Stimulated activated naive CD8-positive, alpha-beta T cell treated with anti-CD3 and anti-CD28 coated beads, Interleukin-15, Interleukin-2, amounts not matched to agents 100 ng/mL and 50 ng/mL, for 24 hours (primary cell): ENCODE measurements around the gene NBL1.

Experiments
- H3K27ac Mint-ChIP-seq: one replicate; pipeline ENCODE4 v1.8.0; 2021; ENCODE audit warnings: mild to moderate bottlenecking, mixed read lengths
- H3K27me3 Mint-ChIP-seq: one replicate; pipeline ENCODE4 v1.8.0; 2021; ENCODE audit warnings: mixed read lengths
- H3K36me3 Mint-ChIP-seq: one replicate; pipeline ENCODE4 v1.8.0; 2021; ENCODE audit warnings: low read depth, mixed read lengths
- H3K4me1 Mint-ChIP-seq: one replicate; pipeline ENCODE4 v1.8.0; 2021; ENCODE audit warnings: low read depth, mixed read lengths
- H3K4me3 Mint-ChIP-seq: one replicate; pipeline ENCODE4 v1.8.0; 2021; ENCODE audit warnings: mild to moderate bottlenecking, mixed read lengths
- H3K9me3 Mint-ChIP-seq: one replicate; pipeline ENCODE4 v1.8.0; 2021; ENCODE audit warnings: mixed read lengths

Gene NBL1, protein sequence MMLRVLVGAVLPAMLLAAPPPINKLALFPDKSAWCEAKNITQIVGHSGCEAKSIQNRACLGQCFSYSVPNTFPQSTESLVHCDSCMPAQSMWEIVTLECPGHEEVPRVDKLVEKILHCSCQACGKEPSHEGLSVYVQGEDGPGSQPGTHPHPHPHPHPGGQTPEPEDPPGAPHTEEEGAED

DNA sequence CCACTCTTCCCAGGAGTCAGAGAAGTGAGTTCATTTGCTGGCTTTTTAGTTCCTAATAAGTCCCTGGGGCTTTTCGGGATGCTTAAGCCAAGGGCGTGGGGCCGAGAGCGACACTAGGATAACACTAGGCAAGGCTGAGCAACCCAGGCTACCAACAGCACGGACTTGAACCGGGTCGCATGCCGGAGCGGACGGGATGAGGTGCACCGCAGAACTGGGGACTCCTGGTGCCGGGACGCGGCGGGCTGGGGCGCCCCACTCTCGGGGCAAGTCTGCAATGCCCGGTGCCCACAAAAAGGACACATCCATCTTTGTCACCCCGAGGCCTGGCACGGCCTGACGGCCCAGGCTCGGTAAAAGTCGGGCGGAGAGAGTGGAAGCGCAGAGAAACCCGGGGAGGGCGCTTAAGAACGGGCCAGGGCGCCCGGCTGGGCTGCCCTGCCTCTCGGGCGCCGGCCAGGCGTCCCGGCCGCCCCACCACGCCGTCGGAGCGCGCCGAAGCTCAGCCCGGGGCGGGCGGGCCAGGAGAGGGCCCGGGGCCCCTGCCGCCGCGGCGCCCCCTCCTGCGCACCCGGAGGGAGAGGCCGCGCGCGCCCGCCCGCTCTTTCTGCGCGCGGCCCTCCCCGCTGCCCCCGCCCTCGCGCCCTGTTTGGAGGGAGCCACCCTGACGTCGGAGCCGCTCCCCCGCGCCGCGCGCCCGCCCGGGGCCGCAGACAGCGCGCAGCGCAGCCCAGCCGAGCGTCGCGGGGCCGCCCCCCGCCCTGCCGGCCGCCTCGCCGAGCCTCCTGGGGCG is at the start of gene NBL1:
TSS of gene NBL1 (plus strand) at position 710 of the 793 bp plus-strand sequence. CDS start 10,720 bp downstream, outside the sequence.
- Mint-ChIP-seq H3K36me3 (no peaks in the 10 kb centered on the region), H3K4me1 (peaks cover 27% of the 10 kb centered on the region), H3K27ac (peak within 1 kb of the TSS; percentile 91), H3K27me3 (peaks cover 17% of the 10 kb centered on the region), H3K9me3 (no peaks in the 10 kb centered on the region), H3K4me3 (peak within 1 kb of the TSS; percentile 94)

DNA sequence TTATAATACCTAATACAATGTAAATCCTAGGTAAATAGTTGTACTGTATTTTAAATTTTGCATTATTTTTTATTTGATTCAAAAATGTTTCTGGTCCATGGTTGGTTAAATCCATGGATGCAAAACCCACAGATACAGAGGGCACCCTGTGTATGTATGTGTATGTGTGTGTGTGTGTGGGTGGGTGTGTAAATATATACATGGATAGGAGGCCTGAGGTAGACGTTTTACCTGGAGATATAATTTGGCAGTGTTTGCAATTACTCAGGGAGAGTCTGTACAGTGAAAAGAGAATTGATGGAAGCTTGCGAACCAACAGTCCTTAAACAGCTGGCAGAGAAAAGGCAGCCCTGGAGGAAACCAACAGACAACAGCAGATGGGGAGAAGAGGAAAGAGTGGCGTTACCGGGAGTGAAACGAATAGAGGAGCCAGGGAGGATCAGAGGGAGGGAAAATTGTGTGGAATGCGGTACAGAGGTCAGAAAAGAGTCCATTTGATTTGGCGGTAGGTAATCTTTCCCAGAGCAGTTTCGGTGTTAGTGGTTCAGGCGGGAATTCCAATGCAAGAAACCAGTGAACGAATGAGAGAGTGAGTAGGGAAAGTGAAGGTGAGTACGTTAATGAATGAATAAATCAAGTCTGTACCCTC is 47.9 kb upstream of the NBL1 start:
- H3K27ac Mint-ChIP-seq, result peak overlapping the region; percentile 99
- H3K27me3 Mint-ChIP-seq, result no peaks in the 10 kb centered on the region
- H3K36me3 Mint-ChIP-seq, result peaks cover 32% of the 10 kb centered on the region
- no peaks in the 10 kb centered on the region for H3K9me3 Mint-ChIP-seq
- H3K4me3 Mint-ChIP-seq, result peak overlapping the region; percentile 90
- peaks cover 44% of the 10 kb centered on the region for H3K4me1 Mint-ChIP-seq

DNA sequence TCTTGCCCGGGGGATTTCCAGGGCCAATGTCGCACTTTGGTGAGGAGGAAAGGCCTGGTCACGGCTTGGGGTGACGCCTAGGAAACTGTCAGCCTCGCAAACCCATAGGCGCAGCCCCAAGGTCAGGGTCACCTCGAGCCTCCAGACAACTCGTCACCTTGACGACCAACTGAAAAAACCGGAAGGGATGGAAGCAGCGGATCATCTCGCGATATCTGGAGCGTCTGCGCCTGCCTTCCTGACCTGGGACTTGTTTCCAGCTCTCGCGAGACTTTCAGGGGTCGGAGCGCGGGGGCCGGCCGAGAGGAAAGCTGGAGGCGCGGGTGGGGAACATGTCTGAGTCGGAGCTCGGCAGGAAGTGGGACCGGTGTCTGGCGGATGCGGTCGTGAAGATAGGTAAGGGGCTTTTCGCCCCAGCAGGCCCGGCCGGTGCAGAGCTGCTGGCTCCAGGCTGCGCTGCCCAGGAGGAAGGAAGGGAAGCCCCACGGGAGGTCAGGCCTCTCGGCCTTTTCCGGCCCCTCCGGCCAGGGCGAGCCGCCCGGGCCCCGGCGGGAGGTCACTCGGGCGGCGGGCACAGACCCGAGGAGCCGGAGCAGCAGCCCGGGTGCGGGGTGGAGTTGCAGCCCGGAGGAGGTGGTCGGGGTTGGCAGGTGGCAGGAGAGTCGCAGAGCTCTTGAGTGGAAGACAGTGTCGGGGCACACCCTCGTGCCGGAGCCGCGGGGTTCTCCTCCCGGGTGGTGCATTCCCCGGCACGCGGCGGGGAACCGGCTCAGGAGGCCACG is 47.2 kb upstream of the NBL1 start:
- peak overlapping the region; percentile 90 for H3K4me3 Mint-ChIP-seq
- H3K27ac Mint-ChIP-seq, result peak overlapping the region; percentile 99
- H3K4me1 Mint-ChIP-seq, result peaks cover 50% of the 10 kb centered on the region
- no peaks in the 10 kb centered on the region for H3K27me3 Mint-ChIP-seq
- H3K36me3 Mint-ChIP-seq, result peaks cover 37% of the 10 kb centered on the region
- no peaks in the 10 kb centered on the region for H3K9me3 Mint-ChIP-seq

DNA sequence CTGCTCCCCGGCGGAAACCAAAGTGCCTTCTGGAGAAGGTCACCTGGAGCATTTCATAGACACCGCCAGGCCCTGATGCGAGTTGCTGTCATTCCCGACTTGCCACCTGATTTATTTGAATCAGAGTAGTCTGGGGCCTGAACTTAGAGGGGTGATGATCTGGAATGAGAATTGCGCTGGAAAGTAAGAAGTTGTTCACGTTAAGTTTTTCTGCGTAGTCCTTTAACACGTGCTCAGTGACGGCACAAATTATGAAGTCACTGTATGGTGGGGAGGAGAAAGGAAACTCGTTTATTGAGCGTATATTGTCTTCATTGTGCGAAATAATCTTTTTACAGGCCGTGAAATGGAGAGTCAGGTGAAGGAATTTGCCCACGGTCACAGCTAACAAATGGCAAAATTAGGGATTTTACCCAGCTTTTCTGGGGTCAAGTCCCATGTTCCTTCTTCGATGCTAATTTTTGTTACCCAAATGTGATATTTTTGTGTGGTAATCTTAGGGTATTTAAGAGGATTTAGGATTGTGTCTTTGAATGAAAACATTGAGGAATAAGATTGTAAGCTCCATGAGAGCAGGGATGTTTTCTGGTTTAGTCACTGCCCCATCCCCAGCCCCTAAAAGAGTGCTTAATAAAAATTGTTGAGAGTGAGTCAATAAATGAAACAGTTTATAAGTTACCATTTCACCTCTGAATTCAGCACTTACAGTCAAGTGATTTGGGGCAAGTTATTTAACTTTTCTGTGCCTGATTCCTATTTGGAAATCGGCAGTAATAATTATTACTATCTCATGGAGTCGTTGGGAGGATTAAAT is 46.4 kb upstream of the NBL1 start:
- peaks cover 55% of the 10 kb centered on the region for H3K4me1 Mint-ChIP-seq
- peak overlapping the region; percentile 99 for H3K27ac Mint-ChIP-seq
- H3K27me3 Mint-ChIP-seq, result no peaks in the 10 kb centered on the region
- no peaks in the 10 kb centered on the region for H3K9me3 Mint-ChIP-seq
- H3K4me3 Mint-ChIP-seq, result peak overlapping the region; percentile 90
- peaks cover 42% of the 10 kb centered on the region for H3K36me3 Mint-ChIP-seq

DNA sequence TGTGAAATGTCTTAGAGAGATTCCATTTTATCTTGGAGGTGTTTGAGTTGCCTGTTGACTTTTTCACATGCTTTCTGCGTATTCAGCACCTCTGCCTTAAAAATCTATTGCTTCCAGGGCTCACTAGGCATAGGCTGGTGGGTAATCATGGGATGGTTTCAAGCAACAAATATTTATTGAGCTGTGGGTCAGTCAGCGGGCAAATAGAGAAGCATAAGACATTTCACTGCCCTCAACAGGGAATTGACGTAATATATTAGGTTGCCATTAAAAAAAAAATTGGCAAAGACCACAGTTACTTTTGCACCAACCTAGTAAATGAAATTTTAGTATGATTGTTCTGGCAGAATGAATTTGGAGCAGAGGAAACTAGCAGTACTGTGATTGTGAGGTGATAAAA is 44.3 kb upstream of the NBL1 start:
- Mint-ChIP-seq H3K9me3 (no peaks in the 10 kb centered on the region), H3K27ac (peak overlapping the region; percentile 85), H3K36me3 (peaks cover 51% of the 10 kb centered on the region), H3K4me1 (peaks cover 74% of the 10 kb centered on the region), H3K27me3 (no peaks in the 10 kb centered on the region), H3K4me3 (peak overlapping the region; percentile 63)

DNA sequence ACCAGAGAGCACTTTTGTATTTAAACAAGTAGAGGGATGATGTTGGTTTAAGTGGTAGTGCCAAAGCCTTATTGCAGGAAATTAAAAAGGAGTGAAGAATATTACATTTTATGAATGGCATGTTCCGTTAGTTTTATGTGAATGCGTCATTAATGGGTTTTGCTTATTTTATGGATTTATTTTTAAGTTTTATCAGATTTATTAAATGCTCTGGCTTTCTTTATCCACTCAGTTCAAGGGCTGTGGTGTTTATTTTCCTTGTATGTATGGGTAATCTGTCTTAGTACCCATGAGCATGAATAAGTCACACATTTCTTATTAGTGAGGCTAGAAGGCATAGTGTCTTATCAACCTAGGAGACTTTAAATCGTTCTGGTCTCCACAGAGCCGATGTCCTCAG is 41.6 kb upstream of the NBL1 start:
- no peak overlapping the region for H3K4me3 Mint-ChIP-seq
- peaks cover 88% of the 10 kb centered on the region for H3K4me1 Mint-ChIP-seq
- H3K9me3 Mint-ChIP-seq, result no peaks in the 10 kb centered on the region
- H3K36me3 Mint-ChIP-seq, result peaks cover 52% of the 10 kb centered on the region
- H3K27ac Mint-ChIP-seq, result no peak overlapping the region
- no peaks in the 10 kb centered on the region for H3K27me3 Mint-ChIP-seq

DNA sequence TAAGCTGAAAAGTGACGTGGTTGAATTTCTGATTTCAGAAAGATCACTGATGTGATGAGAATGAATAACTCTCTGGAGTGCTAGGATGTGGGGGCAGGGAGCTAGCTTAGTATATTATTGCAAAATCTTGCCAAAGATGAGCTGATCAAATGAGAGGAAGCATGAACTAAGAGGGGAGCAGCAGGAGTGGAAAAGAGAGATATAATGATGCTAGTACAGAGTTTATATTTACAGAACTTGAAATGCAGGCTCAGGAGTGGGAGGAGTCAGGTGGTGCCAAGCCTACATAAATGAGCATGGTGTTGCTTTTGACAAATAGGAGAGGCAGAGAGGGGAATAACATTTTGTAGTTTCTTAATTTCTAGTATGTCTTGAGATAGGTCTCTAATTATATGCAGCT is 38.1 kb upstream of the NBL1 start:
- Mint-ChIP-seq H3K27ac (peak overlapping the region; percentile 85), H3K9me3 (no peaks in the 10 kb centered on the region), H3K27me3 (no peaks in the 10 kb centered on the region), H3K36me3 (peaks cover 45% of the 10 kb centered on the region), H3K4me1 (peaks cover 69% of the 10 kb centered on the region), H3K4me3 (peak overlapping the region; percentile 49)

DNA sequence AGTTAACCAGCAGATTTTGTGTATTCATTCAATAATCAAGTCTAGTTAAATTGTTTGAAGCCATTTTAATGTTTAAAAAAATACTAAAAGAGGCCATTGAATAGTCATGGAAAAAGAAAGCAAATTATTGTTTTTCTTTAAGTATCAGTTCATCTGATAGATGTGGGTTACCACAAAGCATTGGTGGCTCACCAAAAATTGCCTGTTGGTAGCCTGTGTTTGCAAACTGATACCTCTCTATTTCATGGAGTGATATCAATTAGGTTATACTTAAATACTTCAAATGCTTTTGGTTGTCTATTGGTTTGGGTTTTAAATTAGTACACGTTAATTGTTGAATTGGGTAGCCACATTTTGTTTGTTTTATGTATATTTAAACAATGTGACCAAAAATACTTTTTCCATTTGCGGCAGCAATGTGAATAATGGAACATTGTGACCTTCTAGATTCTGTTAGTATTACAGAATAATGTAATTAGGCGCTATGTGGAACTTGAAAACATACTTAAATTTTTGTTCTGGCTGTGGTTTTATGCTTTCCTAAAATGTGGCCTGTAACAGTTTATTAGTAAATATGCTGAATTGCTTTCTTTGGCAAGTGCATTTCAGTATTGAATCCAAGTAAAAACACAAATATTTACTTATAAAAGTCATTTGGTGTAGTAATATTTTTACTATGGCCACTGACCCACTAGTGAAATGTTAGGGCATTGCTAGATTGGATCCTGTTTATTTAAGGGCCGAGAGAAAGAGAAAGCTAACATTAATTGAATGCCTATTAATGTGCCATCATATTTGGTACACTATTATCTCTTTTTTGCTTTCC is 37.1 kb upstream of the NBL1 start:
- H3K4me3 Mint-ChIP-seq, result peak overlapping the region; percentile 43
- no peaks in the 10 kb centered on the region for H3K9me3 Mint-ChIP-seq
- no peaks in the 10 kb centered on the region for H3K27me3 Mint-ChIP-seq
- peak overlapping the region; percentile 85 for H3K27ac Mint-ChIP-seq
- H3K4me1 Mint-ChIP-seq, result peaks cover 61% of the 10 kb centered on the region
- H3K36me3 Mint-ChIP-seq, result peaks cover 38% of the 10 kb centered on the region

DNA sequence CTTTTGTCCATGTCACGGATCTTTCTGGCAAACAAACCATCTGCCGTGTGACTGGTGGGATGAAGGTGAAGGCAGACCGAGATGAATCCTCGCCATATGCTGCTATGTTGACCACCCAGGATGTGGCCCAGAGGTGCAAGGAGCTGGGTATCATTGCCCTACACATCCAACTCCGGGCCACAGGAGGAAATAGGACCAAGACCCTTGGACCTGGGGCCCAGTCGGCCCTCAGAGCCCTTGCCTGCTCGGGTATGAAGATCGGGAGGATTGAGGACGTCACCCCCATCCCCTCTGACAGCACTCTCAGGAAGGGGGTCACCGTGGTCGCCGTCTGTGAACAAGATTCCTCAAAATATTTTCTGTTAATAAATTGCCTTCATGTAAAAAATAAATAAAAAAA is 35.9 kb upstream of the NBL1 start:
- Mint-ChIP-seq H3K4me1 (peaks cover 55% of the 10 kb centered on the region), H3K27me3 (no peaks in the 10 kb centered on the region), H3K9me3 (no peaks in the 10 kb centered on the region), H3K36me3 (peaks cover 40% of the 10 kb centered on the region), H3K27ac (no peak overlapping the region), H3K4me3 (no peak overlapping the region)

DNA sequence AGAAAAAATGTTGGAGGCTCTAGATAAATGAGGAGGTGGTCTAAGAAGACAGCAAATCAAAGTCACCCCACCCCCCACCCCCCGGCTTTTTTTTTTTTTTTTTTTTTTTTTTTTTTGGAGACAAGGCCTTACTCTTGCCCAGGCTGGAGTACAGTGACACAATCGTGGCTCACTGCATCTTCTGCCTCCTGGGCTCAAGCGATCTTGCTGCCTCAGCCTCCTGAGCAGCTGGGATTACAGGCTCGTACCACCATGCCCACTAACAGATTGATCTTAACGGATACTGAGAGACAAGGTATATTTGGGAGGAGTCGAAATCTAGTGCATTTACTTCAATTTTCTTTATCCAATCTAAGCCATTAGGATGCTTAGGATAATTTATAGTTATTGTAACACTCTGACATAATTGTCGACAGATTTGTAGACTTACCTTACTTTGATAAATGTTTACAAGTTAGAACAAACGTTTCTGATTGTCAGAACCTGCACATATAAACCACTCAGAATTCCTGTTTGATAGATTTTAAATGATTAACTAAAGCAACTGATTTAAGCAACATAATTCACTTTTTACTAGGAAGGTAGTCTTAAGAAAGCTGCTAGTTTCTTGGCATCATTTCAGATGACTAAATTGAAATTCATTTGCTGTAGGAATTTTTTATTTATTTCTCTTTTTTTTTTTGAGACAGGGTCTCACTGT is 33.7 kb upstream of the NBL1 start:
- H3K36me3 Mint-ChIP-seq, result peaks cover 38% of the 10 kb centered on the region
- peaks cover 33% of the 10 kb centered on the region for H3K4me1 Mint-ChIP-seq
- H3K27me3 Mint-ChIP-seq, result no peaks in the 10 kb centered on the region
- no peak overlapping the region for H3K27ac Mint-ChIP-seq
- no peak overlapping the region for H3K4me3 Mint-ChIP-seq
- no peaks in the 10 kb centered on the region for H3K9me3 Mint-ChIP-seq

DNA sequence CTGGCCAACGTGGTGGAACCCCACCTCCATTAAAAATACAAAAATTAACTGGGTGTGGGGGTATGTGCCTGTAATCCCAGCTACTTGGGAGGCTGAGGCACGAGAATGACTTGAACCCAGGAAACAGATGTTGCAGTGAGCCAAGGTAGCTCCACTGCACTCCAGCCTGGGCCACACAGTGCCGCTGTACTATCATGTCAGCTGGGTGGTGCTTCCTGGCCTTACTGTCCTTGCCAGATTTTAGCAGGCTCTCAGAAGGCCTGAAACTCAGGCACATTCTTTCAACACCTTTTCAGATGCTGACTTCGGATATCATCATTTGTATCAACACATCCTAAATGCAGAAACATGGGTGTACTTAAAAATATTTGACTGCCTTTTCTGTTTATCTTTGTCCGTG is 31.6 kb upstream of the NBL1 start:
- peaks cover 12% of the 10 kb centered on the region for H3K4me1 Mint-ChIP-seq
- H3K36me3 Mint-ChIP-seq, result peaks cover 50% of the 10 kb centered on the region
- no peak overlapping the region for H3K4me3 Mint-ChIP-seq
- H3K27me3 Mint-ChIP-seq, result no peaks in the 10 kb centered on the region
- no peaks in the 10 kb centered on the region for H3K9me3 Mint-ChIP-seq
- no peak overlapping the region for H3K27ac Mint-ChIP-seq

DNA sequence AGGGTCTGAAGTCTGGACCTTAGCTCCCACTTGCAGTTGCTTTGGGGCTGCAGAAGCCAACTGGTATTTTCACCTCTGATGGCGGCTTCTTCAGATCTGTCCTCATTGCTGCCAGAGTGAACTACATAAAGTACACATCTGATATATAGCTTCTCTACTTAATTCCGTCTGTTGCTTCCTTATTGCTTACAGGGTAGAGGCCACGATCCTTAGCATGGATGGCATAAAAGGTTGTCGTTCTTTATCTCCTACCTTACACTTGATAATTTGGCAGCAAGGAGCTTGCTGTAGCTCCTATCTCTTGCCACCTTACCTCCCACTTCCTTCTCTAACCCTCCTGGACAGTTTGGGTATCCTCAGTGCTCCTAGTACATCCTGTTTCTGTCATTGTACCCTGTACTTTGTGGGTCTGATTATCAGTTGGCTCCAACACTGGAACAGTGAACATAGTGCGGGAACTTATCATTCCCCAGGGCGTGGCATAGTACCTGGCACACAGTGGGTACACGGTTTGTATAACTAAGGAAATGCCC is 30.9 kb upstream of the NBL1 start:
- no peak overlapping the region for H3K4me3 Mint-ChIP-seq
- H3K36me3 Mint-ChIP-seq, result peaks cover 44% of the 10 kb centered on the region
- H3K27me3 Mint-ChIP-seq, result no peaks in the 10 kb centered on the region
- peak overlapping the region; percentile 61 for H3K27ac Mint-ChIP-seq
- no peaks in the 10 kb centered on the region for H3K9me3 Mint-ChIP-seq
- H3K4me1 Mint-ChIP-seq, result peaks cover 6% of the 10 kb centered on the region

DNA sequence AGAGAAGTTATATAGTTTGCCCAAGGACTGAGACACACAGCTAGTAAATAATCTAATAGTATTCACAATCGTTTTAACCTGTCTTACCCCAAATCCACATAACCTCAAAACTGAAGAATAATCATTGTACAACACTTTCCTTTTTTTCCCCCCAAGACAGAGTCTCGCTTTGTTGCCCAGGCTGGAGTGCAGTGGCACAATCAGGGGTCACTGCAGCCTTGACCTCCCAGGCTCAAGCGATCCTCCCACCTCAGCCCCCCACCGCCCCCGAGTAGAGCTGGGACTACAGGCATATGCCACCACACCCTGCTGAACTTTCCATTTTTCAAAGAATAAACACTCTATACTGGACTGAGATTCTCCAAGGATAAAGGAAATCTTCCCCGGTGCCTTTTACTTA is 28.7 kb upstream of the NBL1 start:
- no peaks in the 10 kb centered on the region for H3K27me3 Mint-ChIP-seq
- no peak overlapping the region for H3K4me3 Mint-ChIP-seq
- H3K27ac Mint-ChIP-seq, result no peak overlapping the region
- peaks cover 50% of the 10 kb centered on the region for H3K36me3 Mint-ChIP-seq
- peaks cover under 1% of the 10 kb centered on the region for H3K4me1 Mint-ChIP-seq
- no peaks in the 10 kb centered on the region for H3K9me3 Mint-ChIP-seq
